ENCODE data around the gene IGLL1.

Gene IGLL1

DNA sequence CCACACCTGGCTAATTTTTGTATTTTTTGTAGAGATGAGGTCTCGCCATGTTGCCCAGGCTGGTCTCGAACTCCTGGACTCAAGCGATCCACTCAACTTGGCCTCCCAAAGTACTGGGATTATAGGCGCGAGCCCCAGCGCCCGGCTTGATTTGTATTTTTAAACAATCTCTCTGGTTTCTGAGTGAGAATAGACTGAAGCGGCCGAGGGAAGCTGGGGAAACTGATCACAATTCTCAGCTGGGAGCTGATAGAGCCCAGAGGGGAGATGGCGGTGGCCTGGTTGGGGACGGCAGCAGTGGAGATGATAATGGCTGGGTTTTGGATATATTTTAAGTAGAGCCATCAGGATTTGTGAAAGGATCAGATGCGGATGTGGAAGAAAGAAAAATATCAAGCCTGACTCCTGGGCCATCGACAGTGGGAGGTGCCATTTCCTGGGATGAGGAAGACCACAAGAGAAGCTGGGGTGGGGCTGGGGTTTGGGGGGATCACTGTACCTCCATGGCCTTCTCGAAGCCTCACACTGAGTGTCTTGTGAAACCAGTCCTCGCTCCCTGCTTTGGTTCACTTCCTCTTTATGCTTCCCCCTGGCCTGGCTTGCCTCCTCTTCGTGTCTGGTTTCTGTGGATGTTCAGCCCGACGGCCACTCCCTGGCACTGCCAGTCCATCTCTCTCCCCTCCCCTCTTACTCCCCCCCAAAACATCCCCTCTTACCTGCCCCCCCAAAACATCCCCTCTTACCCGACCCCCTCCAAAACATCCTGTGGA is 51.9 kb downstream of the IGLL1 start:
- no peak for DNase-seq (ENCODE audit: low read depth)

DNA sequence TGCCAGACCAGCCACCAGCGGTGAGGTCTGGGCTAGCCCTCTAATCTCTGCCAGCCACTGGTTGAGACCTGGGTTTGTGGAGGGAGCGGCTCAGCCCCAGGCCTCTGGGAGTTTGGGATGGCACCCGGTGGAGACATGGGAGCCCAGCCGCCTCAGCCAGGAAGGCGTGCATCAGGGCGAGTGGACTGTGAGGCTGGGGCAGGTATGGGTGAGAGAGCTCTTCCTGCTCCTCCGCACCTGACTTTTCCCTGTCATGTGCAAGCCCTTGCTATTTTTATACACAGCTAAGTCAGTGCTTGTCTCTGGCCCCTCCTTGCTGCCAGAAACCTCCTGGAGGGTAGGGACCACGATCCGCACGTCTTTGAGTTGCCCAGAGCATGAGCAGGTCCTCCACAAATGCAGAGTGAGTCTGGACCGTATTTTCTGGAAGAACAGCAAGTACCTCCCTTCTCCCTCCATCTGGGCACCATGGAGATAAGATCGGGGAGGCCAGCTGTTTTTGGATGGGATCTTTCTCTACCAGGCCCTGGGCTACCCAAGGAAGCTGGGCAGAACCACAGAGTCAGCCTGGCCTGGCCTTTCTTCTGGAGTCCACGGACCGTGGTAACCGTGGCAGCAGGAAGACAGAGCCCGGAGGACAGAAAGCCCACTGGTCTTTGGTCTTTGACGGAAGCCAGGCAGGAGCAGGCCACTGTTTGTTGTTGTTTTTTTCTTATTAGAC is 53.3 kb downstream of the IGLL1 start:
- DNase-seq (ENCODE audit: low read depth), result no peak

DNA sequence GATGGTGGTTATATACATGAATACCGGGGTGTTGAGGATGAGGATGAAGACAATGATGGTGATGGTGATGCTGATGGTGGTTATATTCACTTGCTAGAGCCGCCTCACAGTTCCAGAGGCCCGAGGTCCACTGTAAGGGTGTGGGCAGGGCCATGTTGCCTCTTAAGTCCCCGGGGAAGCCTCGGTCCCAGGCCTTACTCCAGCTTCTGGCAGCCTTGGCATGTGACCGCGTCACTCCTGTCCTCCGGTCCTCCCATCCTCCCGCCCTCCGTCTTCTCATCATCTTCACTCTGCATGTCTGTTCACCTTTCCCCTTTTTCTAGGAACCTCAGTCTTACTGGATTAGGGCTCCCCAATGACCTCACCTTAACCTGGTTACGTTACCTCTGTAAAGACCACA is 54.6 kb downstream of the IGLL1 start:
- DNase-seq (ENCODE audit: low read depth), result no peak

DNA sequence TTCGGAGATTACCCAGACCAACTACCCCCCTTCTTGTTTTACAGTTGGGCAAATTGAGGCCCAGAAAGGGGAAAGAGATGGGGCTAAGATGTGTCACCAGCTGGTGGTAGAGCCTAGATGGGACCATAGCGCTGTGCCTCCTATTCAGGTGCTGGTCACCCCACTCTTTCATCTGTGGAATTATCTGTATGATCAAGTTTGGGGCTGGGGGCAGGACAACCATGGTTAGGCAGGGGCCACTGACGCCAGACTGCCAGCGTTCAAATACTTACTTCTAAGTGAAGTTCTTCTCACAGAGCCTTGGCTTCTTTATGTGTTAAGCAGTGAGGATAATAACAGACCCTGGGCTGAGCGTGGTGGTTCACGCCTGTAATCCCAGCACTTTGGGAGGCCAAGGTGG is 55.9 kb downstream of the IGLL1 start:
- no peak for DNase-seq (ENCODE audit: low read depth)

DNA sequence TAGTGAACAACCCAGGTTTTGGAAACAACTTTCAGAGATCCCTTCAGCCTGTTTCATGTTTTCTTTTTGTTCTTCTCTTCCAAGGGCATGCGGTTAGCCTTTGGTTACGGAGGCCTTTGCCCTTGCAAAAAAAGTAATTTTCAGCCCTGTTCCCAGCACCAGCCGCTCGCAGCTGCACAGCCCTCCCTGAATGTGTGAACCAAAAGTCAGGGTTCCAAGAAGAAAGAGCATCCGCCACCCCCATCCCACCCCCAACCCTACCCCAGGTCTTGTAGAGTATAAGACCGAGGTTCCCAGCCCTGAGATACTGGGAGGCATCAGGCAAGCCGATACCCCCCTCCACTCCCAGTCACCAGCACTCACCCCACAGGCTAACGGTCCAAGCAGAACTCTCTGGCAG is 56.4 kb downstream of the IGLL1 start:
- no peak for DNase-seq (ENCODE audit: low read depth)

Data from non-pigmented ciliary epithelial cell (primary cell).